PC-3 (cell line): ENCODE measurements around the gene CLUH. TPM values are rescaled to one million over a fixed set of nuclear protein-coding genes. Genes with fewer than 3 reads are reported as not detected.

Experiments used
- ATAC-seq: fragments of 200-7000 bp; cut with Tn5 transposase; 2 replicates; pipeline ENCODE4 v1.9.1; 2020; ENCODE audit warnings: mild to moderate bottlenecking, moderate library complexity
- BruUV-seq: library from RNA; stranded (reverse); fragments of 400-500 nt; replicated peaks from 2 replicates; lab custom pipeline; 2021; lab: Mats Ljungman, UMichigan
- CTCF ChIA-PET: fragments of 300-600 bp; sonication (Branson Sonifier 250); formaldehyde crosslinking; loops from one replicate; lab custom pipeline; 2022; ENCODE audit warnings: antibody characterized with exemption; lab: Charles Lee
- POLR2A ChIA-PET: fragments of 300-600 bp; sonication (Branson Sonifier 250); formaldehyde crosslinking; loops from one replicate; lab custom pipeline; 2022; ENCODE audit warnings: antibody characterized with exemption; ENCODE audit not compliant: unreplicated experiment; lab: Charles Lee
- DNase-seq: peaks from one replicate; pipeline ENCODE4 v3.0.0-alpha.2; 2015
- H2AFZ ChIP-seq: fragments of 300-600 bp; sonication (generic); 2 replicates; pipeline ENCODE4 v1.6.0; 2016; ENCODE audit warnings: antibody characterized with exemption, low read length
- H3F3A ChIP-seq: fragments of 300-600 bp; sonication (generic); one replicate; pipeline ENCODE4 v1.6.0; 2017; ENCODE audit warnings: antibody characterized with exemption, low read length, control low read depth, mild to moderate bottlenecking; ENCODE audit not compliant: unreplicated experiment
- H3K27ac ChIP-seq: fragments of 300-600 bp; sonication (generic); 2 replicates; pipeline ENCODE4 v1.5.1; 2016; ENCODE audit warnings: mild to moderate bottlenecking, low read length
- H3K27me3 ChIP-seq: fragments of 300-600 bp; sonication (generic); 2 replicates; pipeline ENCODE4 v1.6.1; 2016; ENCODE audit warnings: low read length, mixed read lengths
- H3K36me3 ChIP-seq: fragments of 300-600 bp; sonication (generic); 2 replicates; pipeline ENCODE4 v1.6.1; 2016; ENCODE audit warnings: low read depth, mixed run types, low read length, mixed read lengths
- H3K4me1 ChIP-seq: fragments of 300-600 bp; sonication (generic); 2 replicates; pipeline ENCODE4 v1.5.1; 2016; ENCODE audit warnings: low read length; ENCODE audit not compliant: insufficient read depth
- H3K4me2 ChIP-seq: fragments of 300-600 bp; sonication (generic); 2 replicates; pipeline ENCODE4 v1.6.0; 2016; ENCODE audit warnings: low read length
- H3K4me3 ChIP-seq: fragments of 300-600 bp; sonication (generic); 2 replicates; pipeline ENCODE4 v1.5.1; 2016; ENCODE audit warnings: mild to moderate bottlenecking, low read length, mixed read lengths
- H3K79me2 ChIP-seq: fragments of 300-600 bp; sonication (generic); 2 replicates; pipeline ENCODE4 v1.6.1; 2017; ENCODE audit warnings: low read length, mixed read lengths
- H3K9ac ChIP-seq: fragments of 300-600 bp; sonication (generic); 2 replicates; pipeline ENCODE4 v1.6.0; 2016; ENCODE audit warnings: mild to moderate bottlenecking, low read length
- H3K9me2 ChIP-seq: fragments of 300-600 bp; sonication (generic); replicated peaks from 2 replicates; pipeline ENCODE4 v1.6.1; 2016; ENCODE audit warnings: mixed run types, low read length, mixed read lengths
- H3K9me3 ChIP-seq: fragments of 300-600 bp; sonication (generic); 2 replicates; pipeline ENCODE4 v1.6.1; 2016; ENCODE audit warnings: low read length, mixed read lengths
- H4K20me1 ChIP-seq: fragments of 300-600 bp; sonication (generic); 2 replicates; pipeline ENCODE4 v1.6.1; 2016; ENCODE audit warnings: low read length, mixed read lengths
- EZH2 ChIP-seq: fragments of 300-600 bp; sonication (generic); IDR thresholded peaks from one replicate; pipeline ENCODE4 v1.6.1; 2017; ENCODE audit warnings: antibody characterized with exemption, mild to moderate bottlenecking, low read length; ENCODE audit not compliant: unreplicated experiment
- EZH2phosphoT487 ChIP-seq: fragments of 300-600 bp; sonication (generic); IDR thresholded peaks from 2 replicates; pipeline ENCODE4 v1.6.1; 2018; ENCODE audit warnings: mild to moderate bottlenecking, antibody characterized with exemption, low read length, borderline replicate concordance
- intact Hi-C: fragments of 100-400 bp; cut with micrococcal nuclease; formaldehyde crosslinking; loops from 2 replicates; pipeline ENCODE4 v1.9.0; 2023
- microRNA-seq: library from miRNA; unstranded; fragments of <30 nt; microRNA quantifications from one replicate; pipeline ENCODE4 v1.1.0, GENCODE V29; 2020; ENCODE audit not compliant: unreplicated experiment
- total RNA-seq: library from RNA; depleted of rRNA; stranded (reverse); fragments of >200 nt; gene quantifications from 2 replicates; pipeline ENCODE4 v1.2.3, GENCODE V29; 2014; rRNA removed
- TF ChIP-seq, protein P1 (sequence below): fragments of 300-600 bp; sonication (generic); conservative IDR thresholded peaks from 2 replicates; pipeline ENCODE4 v1.5.1; 2017; ENCODE audit warnings: antibody characterized with exemption, low read depth, mild to moderate bottlenecking, low read length

CLUH gene
- total RNA-seq, 1 experiment from 2014 or later = 108 TPM

DNA sequence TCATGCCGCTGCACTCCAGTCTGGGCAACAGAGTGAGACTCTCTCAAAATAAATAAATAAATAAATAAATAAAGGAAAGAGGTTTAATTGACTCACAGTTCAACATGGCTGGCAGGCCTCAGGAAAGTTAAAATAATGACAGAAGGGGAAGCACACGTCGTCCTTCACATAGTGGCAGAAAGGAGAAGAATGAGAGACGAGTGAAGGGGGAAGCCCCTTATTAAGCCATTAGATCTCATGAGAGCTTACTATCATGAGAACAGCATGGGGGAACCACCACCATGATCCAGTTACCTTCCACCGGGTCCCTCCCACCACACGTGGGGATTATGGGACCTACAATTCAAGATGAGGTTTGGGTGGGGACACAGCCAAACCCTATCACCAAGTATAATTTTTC lies 63.6 kb downstream of the CLUH start:
- DNase-seq (no peak), ATAC-seq (no peak)
- H3K27ac ChIP-seq = no peak overlapping the region
- H2AFZ ChIP-seq = no peak overlapping the region
- H3K4me3 ChIP-seq = no peak overlapping the region
- no TSS peak for BruUV-seq
- H3K27me3 ChIP-seq = no peaks in the 10 kb centered on the region
- H3K4me1 ChIP-seq = peaks cover 11% of the 10 kb centered on the region
- H3K79me2 ChIP-seq = peaks cover 33% of the 10 kb centered on the region
- no peaks in the 10 kb centered on the region for H3K9me3 ChIP-seq
- POLR2A ChIA-PET = no interaction called here
- no peaks in the 10 kb centered on the region for H4K20me1 ChIP-seq
- H3K9ac ChIP-seq = no peak overlapping the region
- CTCF ChIA-PET = no interaction called here
- peaks cover 4% of the 10 kb centered on the region; the same call in 1 of the 2 replicates for H3K36me3 ChIP-seq
- H3K4me2 ChIP-seq = no peak overlapping the region
- intact Hi-C loops = no loop called here
- no peaks in the 10 kb centered on the region for H3K9me2 ChIP-seq
- H3F3A ChIP-seq = no peaks in the 10 kb centered on the region
- TF ChIP-seq EZH2 (no peak), EZH2phosphoT487 (no peak)
- TF ChIP-seq, protein P1, sequence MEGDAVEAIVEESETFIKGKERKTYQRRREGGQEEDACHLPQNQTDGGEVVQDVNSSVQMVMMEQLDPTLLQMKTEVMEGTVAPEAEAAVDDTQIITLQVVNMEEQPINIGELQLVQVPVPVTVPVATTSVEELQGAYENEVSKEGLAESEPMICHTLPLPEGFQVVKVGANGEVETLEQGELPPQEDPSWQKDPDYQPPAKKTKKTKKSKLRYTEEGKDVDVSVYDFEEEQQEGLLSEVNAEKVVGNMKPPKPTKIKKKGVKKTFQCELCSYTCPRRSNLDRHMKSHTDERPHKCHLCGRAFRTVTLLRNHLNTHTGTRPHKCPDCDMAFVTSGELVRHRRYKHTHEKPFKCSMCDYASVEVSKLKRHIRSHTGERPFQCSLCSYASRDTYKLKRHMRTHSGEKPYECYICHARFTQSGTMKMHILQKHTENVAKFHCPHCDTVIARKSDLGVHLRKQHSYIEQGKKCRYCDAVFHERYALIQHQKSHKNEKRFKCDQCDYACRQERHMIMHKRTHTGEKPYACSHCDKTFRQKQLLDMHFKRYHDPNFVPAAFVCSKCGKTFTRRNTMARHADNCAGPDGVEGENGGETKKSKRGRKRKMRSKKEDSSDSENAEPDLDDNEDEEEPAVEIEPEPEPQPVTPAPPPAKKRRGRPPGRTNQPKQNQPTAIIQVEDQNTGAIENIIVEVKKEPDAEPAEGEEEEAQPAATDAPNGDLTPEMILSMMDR = no peak

DNA sequence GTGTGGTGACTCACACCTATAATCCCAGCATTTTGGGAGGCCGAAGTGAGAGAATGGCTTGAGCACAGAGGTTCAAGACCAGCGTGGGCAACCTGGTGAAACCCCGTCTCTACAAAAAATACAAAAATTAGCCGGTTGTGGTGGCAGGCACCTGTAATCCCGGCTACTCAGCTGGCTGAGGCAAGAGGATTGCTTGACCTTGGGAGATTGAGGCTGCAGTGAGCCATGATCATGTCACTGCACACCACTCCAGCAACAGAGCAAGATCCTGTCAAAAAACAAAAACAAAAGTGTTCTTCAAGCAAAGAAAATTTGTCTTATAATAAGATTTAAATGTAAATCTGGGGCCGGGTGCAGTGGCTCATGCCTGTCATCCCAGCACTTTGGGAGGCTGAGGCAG lies 66.6 kb downstream of the CLUH start:
- Histone ChIP-seq H3K9ac (no peak overlapping the region), H4K20me1 (no peaks in the 10 kb centered on the region), H3K9me2 (no peaks in the 10 kb centered on the region), H3K36me3 (peaks cover 9% of the 10 kb centered on the region; the same call in 1 of the 2 replicates), H3F3A (no peaks in the 10 kb centered on the region), H3K79me2 (peaks cover 28% of the 10 kb centered on the region; the same call in 1 of the 2 replicates), H2AFZ (no peak overlapping the region), H3K4me1 (peaks cover 4% of the 10 kb centered on the region; the same call in 1 of the 2 replicates), H3K27me3 (no peaks in the 10 kb centered on the region), H3K27ac (no peak overlapping the region), H3K9me3 (no peaks in the 10 kb centered on the region), H3K4me3 (no peak overlapping the region), H3K4me2 (no peak overlapping the region)
- ATAC-seq (no peak), DNase-seq (no peak)
- intact Hi-C loops = no loop called here
- TF ChIP-seq, protein P1 = no peak
- TF ChIP-seq EZH2 = no peak
- TF ChIP-seq EZH2phosphoT487 = no peak
- ChIA-PET CTCF (no interaction called here), POLR2A (interaction anchor here (0.6 kb wide), 2 partner anchors 33 to 134 kb away, joined by 4 to 17 read pairs; no protein-coding TSS in a partner anchor)
- no TSS peak for BruUV-seq

Small RNAs within 50 kb of the gene (microRNA-seq; reads per million reads assigned to microRNA genes)
- gene MIR1253 = not detected
- not detected for gene MIR6776

Other genes with a start within 250 kb of the CLUH start
- 20.7 and 20.8 TPM in 2 replicates for gene METTL16, start 199.9 kb downstream of the CLUH start, total RNA-seq
- gene PAFAH1B1, start 118.1 kb downstream of the CLUH start, total RNA-seq = 45.0 and 49.1 TPM in 2 replicates
- not detected in 2 replicates for gene CCDC92B, start 37.9 kb upstream of the CLUH start, total RNA-seq
- 14.5 and 26.0 TPM in 2 replicates for gene RAP1GAP2, start 84.7 kb upstream of the CLUH start, total RNA-seq